Psoas muscle (tissue), 8 donors: ENCODE data around the gene KCNT1. TPM values are rescaled to one million over a fixed set of nuclear protein-coding genes. Genes with fewer than 3 reads are reported as not detected.

Source experiments
- ATAC-seq, 4 donors: fragments of 200-7000 bp; cut with Tn5 transposase; one replicate each; pipeline ENCODE4 v1.9.1; 2020; ENCODE audit warnings: moderate library complexity in 3 of 4, mild to moderate bottlenecking in 2 of 4
- DNase-seq, 2 donors: peaks; one replicate each; pipeline ENCODE4 v3.0.0-alpha.2; 2020
- H3K27ac ChIP-seq: fragments of 200-600 bp; one replicate; pipeline ENCODE4 v1.8.0; 2022
- H3K27me3 ChIP-seq, 3 donors: fragments of 200-600 bp in 1 of 3; one replicate each; pipeline versions ENCODE4 v1.6.1 to v1.8.0; 2013 to 2022; ENCODE audit warnings: low read length in 2 of 3, mild to moderate bottlenecking in 2 of 3, moderate library complexity in 1 of 3; ENCODE audit not compliant: insufficient read depth in 3 of 3
- H3K36me3 ChIP-seq, 2 donors: fragments of 200-600 bp in 1 of 2; one replicate each; pipeline versions ENCODE4 v1.6.1 to v1.8.0; 2013 to 2022; ENCODE audit warnings: low read depth in 1 of 2, mild to moderate bottlenecking in 1 of 2, moderate library complexity in 1 of 2; ENCODE audit not compliant: insufficient read depth in 1 of 2
- H3K4me1 ChIP-seq: fragments of 200-600 bp; one replicate; pipeline ENCODE4 v1.8.0; 2022
- H3K4me3 ChIP-seq: fragments of 200-600 bp; one replicate; pipeline ENCODE4 v1.8.0; 2022; ENCODE audit warnings: mild to moderate bottlenecking
- H3K9me3 ChIP-seq: fragments of 200-600 bp; one replicate; pipeline ENCODE4 v1.8.0; 2022
- CTCF ChIP-seq: fragments of 200-600 bp; IDR thresholded peaks from one replicate; pipeline ENCODE4 v1.8.0; 2022; ENCODE audit warnings: antibody characterized with exemption
- WGBS, 3 donors: extraction: QIAGEN DNeasy Blood & Tissue Kit; methylation state at CpG; one replicate each; pipeline versions ENCODE4 v1.1.6 to v1.1.7; 2013; 5-methylcytosine and 5-hydroxymethylcytosine counted together
- intact Hi-C, 2 donors: fragments of 100-400 bp; cut with DNase I; formaldehyde crosslinking; loops; one replicate each; pipeline versions ENCODE4 v1.11.0 to v1.14.2; 2022
- polyA plus RNA-seq, 3 donors: library from polyadenylated mRNA; stranded (reverse); fragments of 200-250 nt; gene quantifications; one replicate each; pipeline ENCODE4 v1.2.3, GENCODE V29; 2013
- total RNA-seq, 4 donors: library from RNA; stranded (reverse); fragmentation: NEBNext Ultra II Directional in 2 of 4; extraction: Animal tissue kit (Norgen Biotek cat#: 25700) in 2 of 4; gene quantifications; one replicate each; pipeline versions ENCODE4 v1.2.1 to v1.2.4, GENCODE V29; 2021 to 2023
- donor health status: healthy with polysubstance abuse.
- donor health status: DM: no; HTN: no; CAD: no; lungs with moderate emphysema.
- donor health status: Bipolar disorder and iron deficiency.
- donor health status: healthy.
- donor health status: DM: yes; HTN: yes; CAD: no.
- donor health status: DM: no; HTN: no; CAD: no.
- donor health status: DM: no; HTN: no; CAD: no.
- donor health status: DM: yes; HTN: yes; CAD: no.

The KCNT1 gene
- total and polyA plus RNA-seq, 7 donors, result 1.1 to 15.0 (median 10.3) TPM

GRCh38 chr9:135770771-135771170, 68.8 kb downstream of the KCNT1 start:
- DNase-seq (no peak), ATAC-seq (no peak)
- no peaks in the 10 kb centered on the region for H3K4me1 ChIP-seq
- intact Hi-C loops, result no loop called here
- WGBS, 3 donors, result 89 to 92% (median 90%) methylated on average over 14 to 26 of the region's 26 CpGs
- H3K36me3 ChIP-seq, result peaks cover 0 to 12% of the 10 kb centered on the region in 2 donors
- H3K27ac ChIP-seq, result no peak overlapping the region
- no peak for TF ChIP-seq CTCF
- H3K9me3 ChIP-seq, result no peaks in the 10 kb centered on the region
- H3K27me3 ChIP-seq, result no peaks in the 10 kb centered on the region
- no peak overlapping the region for H3K4me3 ChIP-seq

GRCh38 chr9:135771401-135772051, 69.5 kb downstream of the KCNT1 start:
- ATAC-seq, result no peak
- Histone ChIP-seq H3K9me3 (no peaks in the 10 kb centered on the region), H3K4me1 (no peaks in the 10 kb centered on the region), H3K36me3 (peaks cover 0 to 12% of the 10 kb centered on the region in 2 donors), H3K27me3 (no peaks in the 10 kb centered on the region), H3K27ac (no peak overlapping the region), H3K4me3 (no peak overlapping the region)
- intact Hi-C loops, result no loop called here
- WGBS, 3 donors, result 86 to 89% (median 89%) methylated on average over 21 of the region's 21 CpGs
- no peak for TF ChIP-seq CTCF
- no peak for DNase-seq

GRCh38 chr9:135772056-135772646, 70.2 kb downstream of the KCNT1 start:
- H3K27me3 ChIP-seq, result no peaks in the 10 kb centered on the region
- intact Hi-C loops, result no loop called here
- H3K4me1 ChIP-seq, result no peaks in the 10 kb centered on the region
- no peak for DNase-seq
- no peak overlapping the region for H3K27ac ChIP-seq
- 87 to 95% (median 91%) methylated on average over 12 to 13 of the region's 13 CpGs for WGBS, 3 donors
- H3K36me3 ChIP-seq, result peaks cover 0 to 16% of the 10 kb centered on the region in 2 donors
- H3K9me3 ChIP-seq, result no peaks in the 10 kb centered on the region
- no peak for TF ChIP-seq CTCF
- no peak overlapping the region for H3K4me3 ChIP-seq
- ATAC-seq, result no peak

GRCh38 chr9:135772702-135773493, 70.9 kb downstream of the KCNT1 start:
- TF ChIP-seq CTCF, result no peak
- H3K4me3 ChIP-seq, result no peak overlapping the region
- H3K4me1 ChIP-seq, result no peaks in the 10 kb centered on the region
- no peak for ATAC-seq
- no peak overlapping the region for H3K27ac ChIP-seq
- peaks cover 0 to 18% of the 10 kb centered on the region in 2 donors for H3K36me3 ChIP-seq
- H3K9me3 ChIP-seq, result no peaks in the 10 kb centered on the region
- no peak for DNase-seq
- intact Hi-C loops, result no loop called here
- WGBS, 3 donors, result 81 to 83% (median 82%) methylated on average over 35 to 36 of the region's 36 CpGs
- no peaks in the 10 kb centered on the region for H3K27me3 ChIP-seq
